HepG2 (cell line): ENCODE data around the gene FAM20A. TPM values are rescaled to one million over a fixed set of nuclear protein-coding genes. Genes with fewer than 3 reads are reported as not detected.

Source experiments
- ARHGAP35 ChIP-seq: sonication (generic); formaldehyde crosslinking; IDR thresholded peaks from 2 replicates; pipeline ENCODE4 v1.9.0; 2022; ENCODE audit warnings: mild to moderate bottlenecking, inconsistent platforms, moderate library complexity, missing genetic modification reagents, borderline replicate concordance
- ARID4A ChIP-seq: sonication (generic); formaldehyde crosslinking; IDR thresholded peaks from 2 replicates; pipeline ENCODE4 v1.5.0; 2020; ENCODE audit warnings: mild to moderate bottlenecking, missing genetic modification reagents, borderline replicate concordance
- ATF1 ChIP-seq: IDR thresholded peaks from 2 replicates; pipeline ENCODE4 v1.6.1; 2016; ENCODE audit warnings: mild to moderate bottlenecking, control low read depth
- BCL3 ChIP-seq: sonication (generic); formaldehyde crosslinking; IDR thresholded peaks from 2 replicates; pipeline ENCODE4 v1.5.1; 2020; ENCODE audit warnings: mild to moderate bottlenecking, missing genetic modification reagents, moderate library complexity
- CEBPG ChIP-seq: IDR thresholded peaks from 2 replicates; pipeline ENCODE4 v1.6.1; 2016
- DBP ChIP-seq: sonication (generic); formaldehyde crosslinking; IDR thresholded peaks from 2 replicates; pipeline ENCODE4 v1.4.0; 2020; ENCODE audit warnings: missing genetic modification reagents; ENCODE audit errors: not compliant biosample characterization
- DPF2 ChIP-seq: sonication (generic); formaldehyde crosslinking; IDR thresholded peaks from 2 replicates; pipeline ENCODE4 v1.4.0; 2020; ENCODE audit warnings: mild to moderate bottlenecking, low read depth, missing genetic modification reagents, borderline replicate concordance
- FIP1L1 ChIP-seq: fragments of 200-400 bp; formaldehyde crosslinking; IDR thresholded peaks from 2 replicates; pipeline ENCODE4 v1.6.1; 2018; ENCODE audit warnings: low read depth, mild to moderate bottlenecking, low read length, moderate library complexity, borderline replicate concordance; ENCODE audit not compliant: insufficient read depth
- KDM6A ChIP-seq: IDR thresholded peaks from 2 replicates; pipeline ENCODE4 v1.6.1; 2016; ENCODE audit warnings: low read depth
- MATR3 ChIP-seq: sonication (generic); formaldehyde crosslinking; IDR thresholded peaks from 2 replicates; pipeline ENCODE4 v1.4.0; 2020; ENCODE audit warnings: missing genetic modification reagents
- NCOR1 ChIP-seq: fragments of 200-600 bp; sonication (generic); IDR thresholded peaks from 2 replicates; pipeline ENCODE4 v1.7.0; 2017; ENCODE audit warnings: antibody characterized with exemption, low read length, borderline replicate concordance
- PCBP2 ChIP-seq: fragments of 200-400 bp; formaldehyde crosslinking; optimal IDR thresholded peaks from 2 replicates; pipeline ENCODE3; 2018; ENCODE audit warnings: low read length, low read depth; ENCODE audit not compliant: poor library complexity, severe bottlenecking
- PRDM10 ChIP-seq: sonication (generic); formaldehyde crosslinking; IDR thresholded peaks from 2 replicates; pipeline ENCODE4 v1.4.0; 2020; ENCODE audit warnings: low read depth, missing genetic modification reagents
- RELA ChIP-seq: sonication (generic); formaldehyde crosslinking; IDR thresholded peaks from 2 replicates; pipeline ENCODE4 v1.4.0; 2020; ENCODE audit warnings: missing genetic modification reagents
- ZNF263 ChIP-seq: sonication (generic); formaldehyde crosslinking; IDR thresholded peaks from 2 replicates; pipeline ENCODE4 v1.4.0; 2020; ENCODE audit warnings: missing genetic modification reagents
- ZNF451 ChIP-seq: sonication (generic); formaldehyde crosslinking; IDR thresholded peaks from 2 replicates; pipeline ENCODE4 v1.5.0; 2020; ENCODE audit warnings: mild to moderate bottlenecking, missing genetic modification reagents
- ZNF678 ChIP-seq: sonication (generic); formaldehyde crosslinking; IDR thresholded peaks from 2 replicates; pipeline ENCODE4 v1.4.0; 2020; ENCODE audit warnings: mild to moderate bottlenecking, missing genetic modification reagents
- ZNF788 ChIP-seq: sonication (generic); formaldehyde crosslinking; IDR thresholded peaks from 2 replicates; pipeline ENCODE4 v1.5.0; 2020; ENCODE audit warnings: mild to moderate bottlenecking, missing genetic modification reagents, borderline replicate concordance
- ZSCAN20 ChIP-seq: sonication (generic); formaldehyde crosslinking; IDR thresholded peaks from 2 replicates; pipeline ENCODE4 v1.4.0; 2020; ENCODE audit warnings: missing genetic modification reagents, mild to moderate bottlenecking, borderline replicate concordance
- polyA plus RNA-seq, 8 experiments: library from polyadenylated mRNA; depleted of rRNA in 3 of 8; stranded (reverse) in 7 of 8; unstranded in 1 of 8; fragments of >200 nt; fragmentation: Illumina TruSeq in 4 of 8; extraction: Trizol in 4 of 8; gene quantifications; 2 replicates each; pipeline versions ENCODE4 v1.2.1 to v1.2.3, GENCODE V29; 2011 to 2016; ENCODE audit warnings: low read depth in 4 of 8, missing spikeins in 1 of 8, mixed read lengths in 1 of 8; ENCODE audit not compliant: insufficient read depth in 1 of 8
- total RNA-seq, 5 experiments: library from RNA; depleted of rRNA; stranded (reverse); fragments of >200 nt; fragmentation: Illumina TruSeq; extraction: Trizol; gene quantifications; 2 replicates each; pipeline ENCODE4 v1.2.3, GENCODE V29; 2016; ENCODE audit warnings: low read depth in 1 of 5

FAM20A gene
- total and polyA plus RNA-seq, 2 of the 13 experiments (the other 11 are each of a cell fraction or from before 2014, with no cell fraction given), result 9.3 to 20.7 TPM

- TF ChIP-seq PRDM10 (CRISPR knock-in tag), result no peak; the same call in 1 of the 2 replicates
- TF ChIP-seq ZNF788 (CRISPR knock-in tag), result peak; percentile 90; the same call in 1 of the 2 replicates
- no peak for TF ChIP-seq DPF2 (CRISPR knock-in tag)
- no peak for TF ChIP-seq ZNF678
- peak; percentile 6; the same call in 1 of the 2 replicates for TF ChIP-seq ZNF451 (CRISPR knock-in tag)
- TF ChIP-seq ZNF263 (CRISPR knock-in tag), result no peak; the same call in 1 of the 2 replicates
- no peak for TF ChIP-seq KDM6A (CRISPR knock-in tag)
- no peak for TF ChIP-seq CEBPG (CRISPR knock-in tag)
- TF ChIP-seq ARHGAP35, result peak; percentile 51
- no peak for TF ChIP-seq DBP (CRISPR knock-in tag)
- TF ChIP-seq BCL3 (CRISPR knock-in tag), result peak; percentile 76
- TF ChIP-seq ZSCAN20 (CRISPR knock-in tag), result peak; percentile 70; the same call in 1 of the 2 replicates
- no peak for TF ChIP-seq ATF1
- no peak for TF ChIP-seq MATR3 (CRISPR knock-in tag)
- TF ChIP-seq RELA (CRISPR knock-in tag), result no peak
- TF ChIP-seq PCBP2, result no peak
- no peak for TF ChIP-seq NCOR1
- TF ChIP-seq ARID4A (CRISPR knock-in tag), result peak; percentile 80; the same call in 1 of the 2 replicates
- 0 out of 2 replicates have a peak, but pooled peaks have one; percentile 11 for TF ChIP-seq FIP1L1
Measured at GRCh38 chr17:68512247-68512959, 88.8 kb downstream of the FAM20A start, which contains the start of gene PRKAR1A (continued).
